HG03565 (cell line): Measurements from ENCODE around the gene C6orf47.

Experiments used
- ATAC-seq: cut with Tn5 transposase; IDR thresholded peaks from one replicate; pipeline ENCODE4 v1.9.1; 2021; ENCODE audit warnings: mild to moderate bottlenecking, moderate library complexity; ENCODE audit not compliant: unreplicated experiment

Gene C6orf47

DNA sequence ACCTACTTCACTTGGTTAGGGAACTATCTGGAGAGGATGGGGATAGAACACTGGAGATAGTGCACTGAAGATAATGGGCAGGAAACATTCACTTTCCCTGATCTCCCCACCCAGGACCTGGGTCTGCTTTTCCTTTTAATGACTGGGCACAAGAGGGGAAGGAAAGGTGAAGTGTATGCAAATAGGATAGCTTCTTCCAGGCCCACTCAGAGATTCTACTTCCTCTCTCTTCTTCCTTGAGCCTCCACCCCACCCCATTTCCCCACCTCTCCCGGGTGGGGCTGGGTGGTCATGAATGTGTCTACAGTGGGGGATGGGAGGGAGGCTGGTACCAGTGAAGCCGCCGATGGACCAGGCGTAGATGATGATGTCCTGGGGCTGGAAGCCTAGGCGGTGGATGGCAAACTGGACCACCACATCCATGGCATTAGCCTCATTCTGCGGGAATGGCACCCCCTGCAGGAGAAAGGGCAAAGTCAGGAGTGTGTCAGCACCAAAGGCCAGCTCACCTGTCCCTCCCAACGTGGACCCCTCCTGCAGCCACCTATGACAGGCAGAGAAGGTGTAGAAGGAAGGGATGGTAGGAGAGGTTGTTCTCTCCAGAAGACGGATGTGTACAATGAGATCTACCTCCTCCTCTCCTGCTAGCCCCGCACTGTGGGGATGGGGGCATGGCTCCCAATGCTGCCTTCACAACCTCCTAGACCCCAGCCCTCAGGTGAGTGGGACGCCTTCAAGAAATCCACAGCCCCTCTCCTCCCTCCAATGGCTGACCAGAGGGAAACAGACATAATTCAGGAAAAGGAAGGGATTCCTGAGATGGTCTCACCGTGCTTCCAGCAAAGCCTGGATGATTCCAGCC is 28.9 kb upstream of the C6orf47 start:
- no peak for ATAC-seq

DNA sequence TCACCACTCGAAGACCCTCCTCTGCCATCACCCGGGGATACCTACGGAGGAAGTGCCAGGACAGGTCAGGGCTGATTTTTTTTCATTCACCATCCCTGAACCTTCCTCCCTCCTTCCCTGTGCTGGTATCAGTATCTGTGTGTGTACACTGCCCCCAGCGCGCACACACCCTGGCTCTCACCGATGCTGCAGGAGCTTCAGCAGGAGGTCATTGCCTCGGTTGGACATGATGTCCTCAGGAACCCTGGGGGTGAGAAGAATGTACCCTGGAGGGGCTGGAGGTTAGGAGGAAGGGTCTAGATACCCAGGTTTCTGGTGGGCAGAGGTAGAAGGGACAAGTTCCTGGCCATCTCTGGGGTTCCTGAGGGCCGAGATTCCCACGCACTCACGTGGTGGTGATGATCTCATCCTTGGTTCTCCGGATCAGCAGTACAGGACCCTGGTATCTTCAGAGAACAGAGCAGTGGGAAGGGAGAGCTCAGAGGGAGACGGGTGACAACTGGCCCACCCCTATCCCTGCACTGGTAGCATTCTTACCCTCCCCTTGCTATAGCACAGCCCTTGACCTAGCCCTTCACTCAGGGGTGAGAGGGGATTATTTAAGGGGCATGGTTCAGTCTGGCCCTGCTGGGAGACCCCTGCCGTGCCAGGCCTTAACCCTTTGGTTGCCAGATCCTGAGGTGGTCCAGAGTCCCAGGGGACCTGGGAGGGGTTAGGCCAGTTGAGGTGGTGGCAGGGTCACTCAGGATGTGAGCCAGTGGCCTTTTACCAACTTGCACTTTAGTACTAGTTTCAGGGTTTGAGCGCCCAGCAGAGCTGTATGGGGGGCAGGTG is 27.5 kb upstream of the C6orf47 start:
- no peak for ATAC-seq

DNA sequence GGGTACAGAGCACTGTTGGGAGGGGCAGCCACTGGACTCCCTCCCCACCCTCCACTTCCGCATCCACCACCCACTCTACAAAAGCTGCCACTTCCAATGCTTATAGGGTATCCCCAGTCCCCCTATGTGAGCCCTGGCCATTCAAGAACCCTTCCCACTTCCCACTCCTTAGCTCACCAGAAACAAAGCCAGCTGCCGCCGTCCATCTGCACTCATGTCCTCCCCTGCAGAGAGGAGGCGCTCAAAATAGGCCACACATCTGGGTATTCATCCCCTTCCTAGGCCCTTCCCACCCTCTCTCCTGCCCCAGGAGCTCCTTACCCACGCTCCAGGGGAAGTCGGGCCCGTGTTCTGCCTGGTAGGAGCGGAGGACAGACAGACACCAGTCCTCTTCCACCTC is 26.7 kb upstream of the C6orf47 start:
- ATAC-seq: no peak

DNA sequence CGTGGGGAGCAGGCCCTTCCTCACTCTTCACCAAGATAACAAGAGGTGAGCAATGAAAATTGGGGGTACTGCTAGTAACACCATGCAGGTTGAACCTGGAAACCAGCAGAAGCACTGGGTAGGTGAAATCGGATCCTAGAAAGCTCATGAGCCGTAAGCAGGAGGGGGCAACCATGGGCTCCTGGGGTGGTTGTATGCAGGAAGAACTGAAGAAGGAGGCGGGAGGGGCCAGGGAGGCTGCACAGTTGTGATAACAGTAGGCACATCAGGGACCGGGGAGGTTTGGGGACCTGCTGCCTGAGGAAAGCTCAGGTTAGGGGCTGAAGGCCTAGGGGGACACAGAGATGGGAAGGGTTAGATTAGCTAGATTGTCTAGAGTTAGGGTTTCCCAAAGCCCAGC is 25.9 kb upstream of the C6orf47 start:
- ATAC-seq: no peak

DNA sequence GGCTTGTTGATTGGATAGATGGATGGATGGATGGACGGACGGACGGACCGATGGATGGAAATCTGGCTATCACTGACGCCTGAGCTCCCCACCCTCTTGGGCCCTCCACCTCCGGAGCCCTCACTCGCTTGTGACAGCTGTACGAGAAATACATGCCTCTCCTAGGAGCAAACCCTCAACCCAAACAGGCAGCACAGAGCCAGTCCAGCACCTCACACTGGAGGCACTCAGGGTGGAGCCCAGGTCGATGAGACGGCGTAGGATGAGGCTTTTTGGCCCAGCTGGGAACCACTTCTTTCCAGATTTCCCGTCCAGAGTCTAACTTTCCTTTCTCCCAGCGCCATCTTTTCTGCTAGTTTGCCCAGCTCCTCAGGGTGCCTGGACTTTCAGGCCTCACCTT is 23.0 kb upstream of the C6orf47 start:
- ATAC-seq: no peak

DNA sequence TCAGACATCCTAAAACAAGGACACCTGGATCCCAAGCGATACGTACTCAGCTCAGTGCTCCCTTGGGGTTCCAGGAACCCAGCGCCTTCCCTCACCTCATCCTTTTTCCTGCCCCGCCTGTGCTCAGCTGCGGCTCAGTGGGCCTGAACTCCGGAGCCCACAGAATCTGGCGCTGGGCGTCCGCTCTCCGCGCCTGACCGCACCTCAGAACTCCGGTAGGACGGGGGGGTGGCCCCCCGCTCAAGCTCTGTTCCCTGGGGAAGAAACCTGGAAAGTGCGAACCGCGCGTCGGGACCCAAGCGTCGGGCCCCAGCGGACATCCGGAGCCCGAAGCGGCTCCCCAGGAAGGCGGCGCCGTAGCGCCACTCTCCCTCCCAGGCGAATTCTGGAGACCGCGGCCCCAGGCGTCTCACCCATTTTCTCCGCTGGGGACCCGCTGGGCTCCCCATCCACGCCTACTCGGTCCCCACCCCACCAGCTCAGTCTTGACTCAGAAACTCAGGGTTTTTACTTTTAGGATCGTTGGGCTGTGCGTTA is 20.6 kb upstream of the C6orf47 start:
- ATAC-seq: no peak

DNA sequence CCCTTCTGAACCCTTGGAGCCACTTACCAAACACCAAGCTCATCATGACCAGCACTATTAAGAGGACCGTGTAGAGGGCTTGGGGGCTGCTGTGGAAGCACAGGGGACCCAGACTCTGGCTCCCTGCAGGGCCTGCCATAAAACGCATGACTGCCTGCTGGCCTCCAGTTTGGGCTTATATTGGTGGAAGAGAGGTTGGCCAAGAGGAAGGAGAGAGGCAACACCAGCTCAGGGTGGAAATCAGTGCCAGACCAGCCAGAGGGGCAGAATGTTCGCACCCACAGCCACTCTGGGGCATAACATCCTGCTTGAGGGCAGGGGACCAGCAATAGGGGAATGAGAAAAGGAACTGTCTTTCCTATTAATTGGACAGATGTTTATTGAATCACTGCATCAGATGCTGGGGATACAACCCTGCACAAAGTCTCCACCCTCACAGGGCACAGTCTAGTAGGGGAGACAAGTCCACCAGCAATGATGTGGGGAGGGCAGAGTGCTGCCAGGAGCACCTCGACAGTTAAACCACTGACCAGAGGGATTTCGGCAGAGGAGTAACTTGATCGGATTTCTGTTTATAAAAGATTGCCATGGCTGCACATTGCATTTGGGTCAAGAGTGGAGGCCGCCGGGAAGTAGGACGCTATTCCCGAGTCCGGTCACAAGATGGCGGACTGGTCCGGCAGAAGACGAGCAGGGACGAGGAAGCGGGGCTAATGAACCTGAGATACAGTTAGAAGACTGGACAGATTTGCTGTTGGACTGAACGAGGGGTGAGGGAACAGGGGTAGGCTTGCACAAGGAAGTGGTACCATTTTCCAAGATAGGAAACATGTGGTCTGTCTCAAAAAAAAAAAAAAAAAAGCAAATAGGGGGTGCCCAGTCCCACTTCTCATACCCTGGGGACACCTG is 19.9 kb upstream of the C6orf47 start, which contains the start of gene LY6G5C:
LY6G5C (minus strand) TSS at position 842 of the 909 bp plus-strand sequence; CDS start at position 148, 694 bp downstream.
- ATAC-seq: no peak

DNA sequence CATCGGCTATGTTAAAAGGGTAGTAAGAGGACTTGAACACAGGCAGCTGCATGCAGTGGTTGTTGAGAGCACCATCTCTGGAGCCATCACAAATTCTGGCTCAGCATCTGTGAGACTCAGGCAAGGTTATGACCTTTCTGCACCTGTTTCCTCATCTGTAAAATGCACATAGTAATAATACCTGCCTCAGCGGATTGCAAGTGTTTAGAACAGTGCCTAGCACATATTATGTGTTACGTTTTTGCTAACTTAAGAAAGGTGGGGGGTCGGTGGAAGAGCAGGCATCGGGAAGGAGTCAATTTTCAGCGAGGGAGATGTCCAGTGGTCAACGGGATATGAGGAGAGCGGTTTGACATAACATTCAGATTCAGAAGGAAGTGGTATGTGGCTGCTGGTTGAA is 17.4 kb upstream of the C6orf47 start:
- ATAC-seq: no peak

DNA sequence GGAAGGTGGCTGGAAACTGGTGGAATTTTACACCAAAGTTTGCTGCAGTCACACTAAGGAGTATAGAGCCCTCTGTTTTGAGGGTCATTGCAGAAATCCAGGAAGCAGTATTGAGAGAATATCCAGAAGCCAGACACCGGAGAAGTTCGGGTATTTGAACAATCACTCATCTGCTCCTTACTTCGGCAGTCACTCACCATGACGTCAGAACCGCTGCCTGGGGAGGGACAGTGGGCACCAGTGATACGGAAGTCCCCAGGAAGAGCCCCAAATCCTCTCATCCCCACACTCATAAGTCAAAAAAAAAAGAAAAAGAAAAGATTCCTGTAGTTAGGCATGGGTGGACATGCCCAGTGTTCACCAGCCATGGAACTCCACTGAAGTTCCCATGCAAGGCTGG is 16.3 kb upstream of the C6orf47 start:
- ATAC-seq: no peak

DNA sequence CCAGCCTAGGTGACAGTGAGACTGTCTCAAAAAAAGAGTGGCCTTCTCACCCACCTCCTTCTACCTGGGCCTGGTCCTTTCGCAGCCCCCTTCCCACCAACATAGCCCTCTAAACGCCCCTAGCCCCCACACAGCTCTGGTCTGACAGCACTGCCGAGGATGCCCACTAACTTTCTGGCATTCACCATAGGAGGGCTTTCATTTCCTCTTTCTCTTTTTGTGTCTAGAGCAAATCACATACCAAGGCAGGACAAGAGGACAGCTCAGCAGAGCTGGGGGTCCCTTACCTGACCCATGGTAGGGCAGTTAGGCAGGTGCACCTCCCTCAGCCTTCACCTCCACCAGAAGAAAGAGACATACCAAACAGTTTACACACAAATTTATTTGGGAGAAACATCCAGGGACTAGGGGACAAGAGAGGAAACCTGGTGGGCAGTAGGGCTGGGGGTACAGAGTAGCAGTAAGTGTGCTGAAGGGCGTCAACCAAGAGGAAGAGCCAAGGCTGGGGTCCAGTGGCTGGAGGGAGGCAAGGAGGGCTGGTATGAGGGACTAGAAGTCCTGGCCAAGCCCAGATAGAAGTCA is 15.8 kb upstream of the C6orf47 start:
- ATAC-seq: no peak

DNA sequence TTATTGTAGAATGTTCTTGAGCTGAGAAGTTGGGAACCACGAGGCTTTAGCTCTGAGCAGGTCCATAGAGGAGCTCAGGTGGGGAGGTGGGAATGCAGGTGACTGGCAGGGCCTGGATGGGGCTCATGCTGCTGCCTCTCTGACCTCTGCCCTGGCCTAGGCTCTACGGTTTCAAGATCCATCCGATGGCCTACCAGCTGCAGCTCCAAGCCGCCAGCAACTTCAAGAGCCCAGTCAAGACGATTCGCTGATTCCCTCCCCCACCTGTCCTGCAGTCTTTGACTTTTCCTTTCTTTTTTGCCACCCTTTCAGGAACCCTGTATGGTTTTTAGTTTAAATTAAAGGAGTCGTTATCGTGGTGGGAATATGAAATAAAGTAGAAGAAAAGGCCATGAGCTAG is 9.1 kb upstream of the C6orf47 start, which contains the start of gene LY6G5B:
LY6G5B (plus strand) TSS at position 301 of the 400 bp plus-strand sequence. CDS start 975 bp downstream, outside the sequence.
- no peak for ATAC-seq

DNA sequence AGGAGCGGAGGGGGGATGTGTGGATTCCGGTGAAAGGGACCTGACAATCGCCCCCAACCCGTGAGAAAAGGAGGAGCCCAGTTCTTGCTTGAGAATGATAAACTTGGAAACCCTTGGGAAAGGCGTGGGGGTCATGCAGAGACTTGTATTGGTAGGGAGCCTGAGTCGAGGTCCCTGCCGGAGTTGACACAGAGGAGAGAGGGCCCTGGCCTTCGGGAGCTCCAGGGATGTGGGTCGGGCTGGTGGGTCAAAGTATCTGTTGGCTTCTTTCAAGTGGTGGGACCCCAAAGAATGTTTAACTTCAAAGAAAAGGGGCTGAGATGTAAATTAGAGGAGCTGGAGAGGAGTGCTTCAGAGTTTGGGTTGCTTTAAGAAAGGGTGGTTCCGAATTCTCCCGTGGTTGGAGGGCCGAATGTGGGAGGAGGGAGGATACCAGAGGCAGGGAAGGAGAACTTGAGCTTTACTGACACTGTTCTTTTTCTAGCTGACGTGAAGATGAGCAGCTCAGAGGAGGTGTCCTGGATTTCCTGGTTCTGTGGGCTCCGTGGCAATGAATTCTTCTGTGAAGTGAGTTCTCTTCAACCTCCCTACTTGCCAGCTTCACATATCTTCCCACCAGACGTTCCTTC is 5.9 kb upstream of the C6orf47 start:
- no peak for ATAC-seq

DNA sequence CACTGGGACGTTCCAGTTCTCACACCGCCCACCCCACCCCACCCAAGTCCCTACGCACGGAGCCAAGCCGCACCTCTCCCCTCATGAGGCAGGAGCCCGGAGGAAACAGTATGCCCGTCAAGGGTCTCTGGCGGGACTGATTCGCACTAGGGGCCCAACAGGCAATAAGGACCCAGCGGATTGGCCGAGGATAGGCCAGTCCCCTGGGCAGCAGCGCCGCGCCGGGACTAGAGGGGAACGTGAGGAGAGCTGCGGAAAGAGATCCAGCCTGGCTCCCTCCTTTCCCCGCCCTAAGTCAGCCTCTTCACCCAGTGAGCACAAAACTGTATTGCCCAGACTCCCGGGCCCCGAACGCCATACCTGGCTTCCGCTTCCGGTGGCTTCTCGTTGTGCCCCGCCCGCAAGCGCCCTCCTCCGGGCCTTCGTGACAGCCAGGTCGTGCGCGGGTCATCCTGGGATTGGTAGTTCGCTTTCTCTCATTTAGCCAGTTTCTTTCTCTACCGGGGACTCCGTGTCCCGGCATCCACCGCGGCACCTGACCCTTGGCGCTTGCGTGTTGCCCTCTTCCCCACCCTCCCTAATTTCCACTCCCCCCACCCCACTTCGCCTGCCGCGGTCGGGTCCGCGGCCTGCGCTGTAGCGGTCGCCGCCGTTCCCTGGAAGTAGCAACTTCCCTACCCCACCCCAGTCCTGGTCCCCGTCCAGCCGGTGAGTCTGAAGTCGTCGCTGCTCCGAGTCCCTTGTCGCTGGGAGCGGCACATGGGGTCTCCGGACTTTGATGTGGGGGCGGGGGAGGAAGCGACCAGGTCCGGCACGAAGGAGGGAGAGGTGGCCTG is 5.1 kb upstream of the C6orf47 start, which contains the start of gene CSNK2B:
CSNK2B (plus strand) TSS at position 580 of the 836 bp plus-strand sequence. CDS start 752 bp downstream, outside the sequence.
- ATAC-seq: peak; percentile 78

DNA sequence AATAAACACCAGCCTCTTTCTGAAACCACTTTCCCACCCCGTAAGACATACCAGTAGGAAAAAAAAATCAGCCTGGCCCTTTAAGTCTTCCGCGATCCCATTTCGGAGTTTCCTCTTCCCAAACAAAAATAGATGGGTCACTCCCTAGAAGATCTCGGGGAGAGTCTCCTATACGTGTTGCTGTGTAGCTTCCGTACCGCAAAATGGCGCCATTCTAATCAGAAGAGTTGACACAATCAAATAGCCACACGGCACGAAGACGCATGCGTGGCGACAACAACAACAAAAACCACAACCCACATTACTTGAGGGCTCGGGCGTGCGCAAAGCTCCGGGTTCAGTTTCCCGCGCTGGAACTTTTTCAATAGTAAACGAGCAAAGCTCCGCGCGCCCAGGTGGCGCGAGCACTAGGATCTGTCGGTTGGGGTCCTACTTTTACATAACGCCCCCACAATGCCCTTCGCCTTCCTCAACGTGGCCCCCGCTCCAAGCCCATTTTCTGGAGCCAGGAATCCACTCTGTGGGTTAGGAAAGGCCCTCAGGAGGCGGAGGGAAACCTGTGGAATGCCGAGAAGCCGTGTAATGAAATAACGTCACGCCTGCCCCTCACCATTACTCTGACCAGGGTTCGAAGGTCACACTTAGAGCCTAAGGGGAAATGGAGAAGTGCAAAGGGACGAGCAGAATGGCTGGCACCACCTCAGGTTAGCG is 4.4 kb upstream of the C6orf47 start, which contains the start of gene GPANK1:
GPANK1 (minus strand) TSS at position 208 of the 711 bp plus-strand sequence. CDS start 519 bp downstream, outside the sequence.
- no peak for ATAC-seq

DNA sequence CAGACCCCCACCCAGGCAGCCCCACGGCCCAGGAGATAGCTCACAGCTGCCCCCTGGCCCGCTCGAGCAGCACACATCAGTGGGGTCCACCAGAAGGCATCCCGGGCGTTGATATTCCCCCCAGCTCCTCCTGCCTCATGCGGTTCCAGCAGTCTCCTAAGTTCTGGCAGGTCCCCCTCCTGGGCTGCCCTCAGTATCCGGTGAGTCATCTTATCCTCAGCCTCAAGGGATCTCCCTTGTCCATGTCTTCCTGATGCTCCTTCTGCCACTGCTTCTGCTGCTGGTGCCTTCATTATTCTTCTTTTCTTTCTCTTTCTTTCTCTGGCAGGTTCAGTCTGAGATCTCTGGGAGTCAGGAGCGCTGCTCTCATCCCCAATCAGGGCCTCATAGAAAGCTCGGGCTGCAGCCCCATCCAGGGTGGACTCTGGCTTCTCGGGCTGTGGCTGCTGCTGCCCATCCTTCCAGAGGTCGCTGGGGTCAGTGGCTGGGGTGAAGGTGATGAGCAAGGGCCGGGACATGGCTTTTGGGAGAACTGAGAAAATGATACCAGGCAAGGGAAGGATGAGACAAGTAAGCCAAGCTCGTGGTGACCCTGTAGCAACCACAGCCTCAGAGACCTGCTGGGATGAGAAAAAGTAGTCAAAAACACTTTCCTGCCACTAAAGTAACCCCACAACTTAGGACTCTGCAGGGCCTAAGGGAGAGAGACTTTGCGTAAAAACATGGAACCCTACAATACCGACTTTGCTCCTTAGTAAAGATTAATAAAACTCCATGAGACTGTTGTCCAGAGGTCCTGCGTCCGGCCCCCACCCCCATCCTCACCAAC is 3.6 kb upstream of the C6orf47 start:
- no peak for ATAC-seq

DNA sequence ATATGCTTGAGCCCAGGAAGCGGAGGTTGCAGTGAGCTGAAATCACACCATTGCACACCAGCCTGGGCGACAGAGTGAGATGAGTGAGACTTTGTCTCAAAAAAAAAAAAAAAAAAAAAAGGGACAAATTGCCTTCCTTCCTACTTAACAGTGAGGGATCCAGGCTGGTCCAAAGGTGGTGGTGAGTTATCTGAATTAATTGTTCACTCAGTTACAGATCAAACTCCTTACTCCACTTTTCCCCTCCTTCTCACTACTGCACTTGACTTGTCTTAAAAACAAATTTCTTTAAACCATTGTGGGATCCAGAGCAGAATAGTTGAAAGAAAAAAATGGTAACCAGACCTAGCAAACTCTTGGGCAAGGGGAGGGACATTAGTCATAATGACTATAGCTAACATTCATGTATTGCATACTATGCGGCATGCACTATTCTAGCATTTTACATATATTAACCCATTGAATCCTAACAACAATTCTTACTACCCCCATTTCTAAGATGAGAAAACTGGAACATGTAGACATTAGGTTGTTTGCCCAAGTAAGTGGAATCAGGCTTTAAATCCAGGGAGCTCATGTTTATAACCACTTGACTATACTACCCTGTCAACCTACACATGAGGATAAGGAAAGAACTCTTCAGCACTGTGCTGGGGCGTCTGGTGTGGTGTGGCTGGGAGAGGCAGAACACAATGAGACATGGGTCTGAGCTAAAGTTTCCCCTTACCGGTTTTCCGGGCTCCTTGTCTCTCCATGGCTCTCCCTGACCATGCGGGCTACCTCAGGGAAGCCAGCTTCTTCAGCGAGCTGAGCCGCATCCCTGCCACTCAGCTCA is 2.8 kb upstream of the C6orf47 start:
- ATAC-seq: no peak
